CD4-positive, alpha-beta T cell (primary cell): Measurements from ENCODE around the gene CDYL2. TPM values are rescaled to one million over a fixed set of nuclear protein-coding genes. Genes with fewer than 3 reads are reported as not detected.

ENCODE experiments used
- ATAC-seq: fragments of 200-7000 bp; cut with Tn5 transposase; one replicate; pipeline ENCODE4 v1.10.0; 2022; ENCODE audit warnings: mild to moderate bottlenecking; ENCODE audit not compliant: poor library complexity
- CTCF ChIA-PET: fragments of 350-600 bp; sonication (Branson Sonifier 250); formaldehyde crosslinking; loops from one replicate; lab custom pipeline; 2021; ENCODE audit warnings: antibody characterized with exemption, inconsistent platforms; lab: Charles Lee
- POLR2A ChIA-PET: fragments of 350-600 bp; sonication (Branson Sonifier 250); formaldehyde crosslinking; loops from one replicate; lab custom pipeline; 2021; ENCODE audit warnings: antibody characterized with exemption, inconsistent platforms; lab: Charles Lee
- DNase-seq, 14 experiments: peaks; one replicate each; pipeline ENCODE4 v3.0.0-alpha.2; 2013 to 2020; ENCODE audit warnings: mixed read lengths in 2 of 14
- H3K27ac ChIP-seq, 2 donors: one replicate each; pipeline versions ENCODE4 v1.5.1 to v1.7.0; 2013; ENCODE audit warnings: low read length in 2 of 2, low read depth in 1 of 2, mild to moderate bottlenecking in 1 of 2
- H3K27me3 ChIP-seq, 2 experiments: 1 replicate in 1 of 2; 2 replicates in 1 of 2; pipeline versions ENCODE4 v1.6.1 to v1.7.0; 2013; ENCODE audit warnings: low read length in 2 of 2, control low read depth in 1 of 2, mild to moderate bottlenecking in 1 of 2, moderate library complexity in 1 of 2; ENCODE audit not compliant: insufficient read depth in 2 of 2, control insufficient read depth in 1 of 2
- H3K36me3 ChIP-seq: one replicate; pipeline ENCODE4 v1.6.1; 2013; ENCODE audit warnings: low read length, control low read depth; ENCODE audit not compliant: insufficient read depth
- H3K4me1 ChIP-seq: one replicate; pipeline ENCODE4 v1.6.1; 2013; ENCODE audit warnings: low read length, control low read depth; ENCODE audit not compliant: insufficient read depth
- H3K4me3 ChIP-seq: one replicate; pipeline ENCODE4 v1.5.1; 2013; ENCODE audit warnings: mild to moderate bottlenecking, low read length, moderate library complexity
- H3K9me3 ChIP-seq, 2 experiments: 1 replicate in 1 of 2; 2 replicates in 1 of 2; pipeline versions ENCODE4 v1.6.1 to v1.7.0; 2013; ENCODE audit warnings: low read length in 2 of 2, mild to moderate bottlenecking in 2 of 2, control low read depth in 1 of 2, moderate library complexity in 1 of 2; ENCODE audit not compliant: control insufficient read depth in 1 of 2, insufficient read depth in 1 of 2
- H3K27ac Mint-ChIP-seq: one replicate; pipeline ENCODE4 v1.8.0; 2020; ENCODE audit warnings: mixed read lengths
- H3K27me3 Mint-ChIP-seq: one replicate; pipeline ENCODE4 v1.8.0; 2021; ENCODE audit warnings: mixed read lengths
- H3K36me3 Mint-ChIP-seq: one replicate; pipeline ENCODE4 v1.8.0; 2021; ENCODE audit warnings: low read depth, mixed read lengths
- H3K4me1 Mint-ChIP-seq: one replicate; pipeline ENCODE4 v1.8.0; 2021; ENCODE audit warnings: low read depth, mixed read lengths
- H3K4me3 Mint-ChIP-seq: one replicate; pipeline ENCODE4 v1.8.0; 2020; ENCODE audit warnings: mild to moderate bottlenecking, mixed read lengths
- H3K9me3 Mint-ChIP-seq: one replicate; pipeline ENCODE4 v1.8.0; 2020; ENCODE audit warnings: mixed read lengths
- CTCF ChIP-seq: fragments of 200-600 bp; IDR thresholded peaks from one replicate; pipeline ENCODE4 v1.8.0; 2022; ENCODE audit warnings: antibody characterized with exemption, mild to moderate bottlenecking
- intact Hi-C, 2 experiments: fragments of 100-400 bp; cut with DNase I in 1 of 2; cut with micrococcal nuclease in 1 of 2; formaldehyde crosslinking; loops; one replicate each; pipeline versions ENCODE4 v1.15.1 to v1.9.0; 2023 to 2025; cut with DNase I, micrococcal nuclease
- total RNA-seq, 174 experiments: library from RNA in 2 of 174; stranded (reverse) in 2 of 174; gene quantifications; one replicate each; pipeline ENCODE4 v1.2.3 and lab custom pipeline; 2021 to 2026

Gene CDYL2
- total RNA-seq, 2 experiments from 2014 or later, result 14.3 to 15.8 TPM

- H3K4me1 ChIP-seq, result peaks cover 12% of the 10 kb centered on the region
- no peak overlapping the region for H3K27ac ChIP-seq
- Mint-ChIP-seq H3K4me3 (no peak overlapping the region), H3K27ac (no peak overlapping the region), H3K36me3 (peaks cover 13% of the 10 kb centered on the region), H3K4me1 (no peaks in the 10 kb centered on the region), H3K9me3 (peaks cover 6% of the 10 kb centered on the region), H3K27me3 (no peaks in the 10 kb centered on the region)
- no peaks in the 10 kb centered on the region for H3K9me3 ChIP-seq
- H3K4me3 ChIP-seq, result no peak overlapping the region
- no peak for TF ChIP-seq CTCF
- intact Hi-C loops, result no loop called here
- DNase-seq (no peak), ATAC-seq (no peak)
- peaks cover 4% of the 10 kb centered on the region for H3K36me3 ChIP-seq
- no peaks in the 10 kb centered on the region for H3K27me3 ChIP-seq
- ChIA-PET CTCF (no interaction called here), POLR2A (no interaction called here)
These were observed 58.2 kb downstream of the CDYL2 start for GRCh38 chr16:80746231-80746630.

GRCh38 chr16:80744856-80745255, 59.5 kb downstream of the CDYL2 start:
- Mint-ChIP-seq H3K27ac (no peak overlapping the region), H3K27me3 (no peaks in the 10 kb centered on the region), H3K4me1 (no peaks in the 10 kb centered on the region), H3K4me3 (no peak overlapping the region), H3K9me3 (peaks cover 13% of the 10 kb centered on the region), H3K36me3 (peaks cover 20% of the 10 kb centered on the region)
- DNase-seq, result peak in 1 of 14 experiments; percentile 14
- Histone ChIP-seq H3K4me3 (no peak overlapping the region), H3K27ac (no peak overlapping the region), H3K36me3 (peaks cover 4% of the 10 kb centered on the region), H3K27me3 (no peaks in the 10 kb centered on the region), H3K9me3 (peaks cover under 1 to 4% of the 10 kb centered on the region in 2 experiments), H3K4me1 (peaks cover 12% of the 10 kb centered on the region)
- intact Hi-C loops, result no loop called here
- POLR2A ChIA-PET, result no interaction called here
- no peak for TF ChIP-seq CTCF
- CTCF ChIA-PET, result no interaction called here
- ATAC-seq, result no peak

GRCh38 chr16:80743772-80744171, 60.6 kb downstream of the CDYL2 start:
- H3K27ac ChIP-seq, result no peak overlapping the region
- no peak for TF ChIP-seq CTCF
- no peaks in the 10 kb centered on the region for H3K27me3 ChIP-seq
- Mint-ChIP-seq H3K4me3 (no peak overlapping the region), H3K4me1 (no peaks in the 10 kb centered on the region), H3K36me3 (peaks cover 29% of the 10 kb centered on the region), H3K27me3 (no peaks in the 10 kb centered on the region), H3K27ac (no peak overlapping the region), H3K9me3 (peaks cover 19% of the 10 kb centered on the region)
- H3K9me3 ChIP-seq, result peaks cover 4 to 7% of the 10 kb centered on the region in 2 experiments
- POLR2A ChIA-PET, result no interaction called here
- DNase-seq (no peak), ATAC-seq (no peak)
- peaks cover 4% of the 10 kb centered on the region for H3K36me3 ChIP-seq
- intact Hi-C loops, result no loop called here
- CTCF ChIA-PET, result no interaction called here
- peaks cover 12% of the 10 kb centered on the region for H3K4me1 ChIP-seq
- H3K4me3 ChIP-seq, result no peak overlapping the region
